Smooth muscle cell (in vitro differentiated cells): ENCODE data around the gene TMEM132C. TPM values are rescaled to one million over a fixed set of nuclear protein-coding genes. Genes with fewer than 3 reads are reported as not detected.

ENCODE experiments used
- DNase-seq: peaks from one replicate; lab custom pipeline; 2025; ENCODE audit not compliant: unreplicated experiment; lab: John Stamatoyannopoulos, UW
- H2AFZ ChIP-seq: fragments of 200-600 bp; sonication (generic); 2 replicates; pipeline ENCODE4 v1.6.0; 2016; ENCODE audit warnings: antibody characterized with exemption, low read depth, mild to moderate bottlenecking
- H3F3A ChIP-seq: fragments of 200-600 bp; sonication (generic); 2 replicates; pipeline ENCODE4 v1.6.0; 2017; ENCODE audit warnings: antibody characterized with exemption, low read depth
- H3K27ac ChIP-seq: fragments of 200-600 bp; sonication (generic); 2 replicates; pipeline ENCODE4 v1.5.1; 2016; ENCODE audit warnings: low read depth, mild to moderate bottlenecking
- H3K27me3 ChIP-seq: fragments of 200-600 bp; sonication (generic); 2 replicates; pipeline ENCODE4 v1.6.1; 2016; ENCODE audit warnings: low read depth, mild to moderate bottlenecking
- H3K36me3 ChIP-seq: fragments of 200-600 bp; sonication (generic); 2 replicates; pipeline ENCODE4 v1.5.1; 2016; ENCODE audit warnings: low read depth
- H3K4me1 ChIP-seq: fragments of 200-600 bp; sonication (generic); 2 replicates; pipeline ENCODE4 v1.5.1; 2016; ENCODE audit warnings: low read depth
- H3K4me2 ChIP-seq: fragments of 200-600 bp; sonication (generic); 2 replicates; pipeline ENCODE4 v1.6.0; 2016; ENCODE audit warnings: mild to moderate bottlenecking
- H3K4me3 ChIP-seq: fragments of 200-600 bp; sonication (generic); 2 replicates; pipeline ENCODE4 v1.5.1; 2016; ENCODE audit warnings: mild to moderate bottlenecking
- H3K79me2 ChIP-seq: fragments of 200-600 bp; sonication (generic); 2 replicates; pipeline ENCODE4 v1.6.0; 2016; ENCODE audit warnings: low read depth, mild to moderate bottlenecking
- H3K9ac ChIP-seq: fragments of 200-600 bp; sonication (generic); 2 replicates; pipeline ENCODE4 v1.6.0; 2016; ENCODE audit warnings: low read depth
- H3K9me3 ChIP-seq: fragments of 200-600 bp; sonication (generic); replicated peaks from 2 replicates; pipeline ENCODE4 v1.5.1; 2016; ENCODE audit warnings: low read depth
- H4K20me1 ChIP-seq: fragments of 200-600 bp; sonication (generic); 2 replicates; pipeline ENCODE4 v1.6.0; 2016; ENCODE audit warnings: low read depth
- CTCF ChIP-seq: fragments of 200-600 bp; sonication (generic); IDR thresholded peaks from 2 replicates; pipeline ENCODE4 v1.5.1; 2017; ENCODE audit warnings: borderline replicate concordance, mild to moderate bottlenecking, antibody characterized with exemption; ENCODE audit not compliant: insufficient read depth, poor library complexity, severe bottlenecking
- WGBS: methylation state at CpG from one replicate; pipeline ENCODE4 v1.1.7; 2016; ENCODE audit warnings: low lambda C conversion rate; 5-methylcytosine and 5-hydroxymethylcytosine counted together
- polyA plus RNA-seq: library from polyadenylated mRNA; unstranded; fragments of >200 nt; fragmentation: Nextera tagmentation; extraction: Ambion mirVana; gene quantifications from 2 replicates; pipeline ENCODE4 v1.2.1, GENCODE V29; 2016
- total RNA-seq: library from RNA; depleted of rRNA; stranded (reverse); fragments of >200 nt; gene quantifications from 2 replicates; pipeline ENCODE4 v1.2.3, GENCODE V29; 2014

The TMEM132C gene
- total and polyA plus RNA-seq, 2 experiments from 2014 or later, result 0.49 to 0.77 TPM

- Histone ChIP-seq H4K20me1 (no peaks in the 10 kb centered on the region), H3K79me2 (no peaks in the 10 kb centered on the region), H3K27me3 (no peaks in the 10 kb centered on the region), H3K9ac (no peak overlapping the region), H3F3A (no peaks in the 10 kb centered on the region), H3K9me3 (no peaks in the 10 kb centered on the region), H3K4me2 (no peak overlapping the region), H3K4me1 (peaks cover 6% of the 10 kb centered on the region), H3K27ac (no peak overlapping the region), H3K36me3 (no peaks in the 10 kb centered on the region), H3K4me3 (no peak overlapping the region), H2AFZ (no peak overlapping the region)
- no peak for DNase-seq
- TF ChIP-seq CTCF, result no peak
- WGBS, result 94% methylated on average over 1 of the region's 1 CpG
These were observed 192.1 kb downstream of the TMEM132C start for GRCh38 chr12:128459067-128459466.

- Histone ChIP-seq H3K4me3 (no peak overlapping the region), H2AFZ (no peak overlapping the region), H3K4me2 (no peak overlapping the region), H3K9ac (no peak overlapping the region), H4K20me1 (no peaks in the 10 kb centered on the region), H3K27me3 (no peaks in the 10 kb centered on the region), H3K79me2 (no peaks in the 10 kb centered on the region), H3K36me3 (no peaks in the 10 kb centered on the region), H3K27ac (peak overlapping the region; percentile 7), H3K9me3 (no peaks in the 10 kb centered on the region), H3F3A (no peaks in the 10 kb centered on the region), H3K4me1 (no peaks in the 10 kb centered on the region)
- no peak for TF ChIP-seq CTCF
- no peak for DNase-seq
- WGBS, result 59% methylated on average over 4 of the region's 4 CpGs
These were observed 196.9 kb downstream of the TMEM132C start for GRCh38 chr12:128463881-128464280.

GRCh38 chr12:128467882-128468281, 200.9 kb downstream of the TMEM132C start:
- 90% methylated on average over 9 of the region's 9 CpGs for WGBS
- DNase-seq, result no peak
- no peak overlapping the region for H3K27ac ChIP-seq
- TF ChIP-seq CTCF, result no peak
- no peak overlapping the region for H3K4me3 ChIP-seq
- no peak overlapping the region for H3K4me2 ChIP-seq
- H3F3A ChIP-seq, result no peaks in the 10 kb centered on the region
- no peaks in the 10 kb centered on the region for H3K4me1 ChIP-seq
- no peaks in the 10 kb centered on the region for H3K27me3 ChIP-seq
- H3K79me2 ChIP-seq, result no peaks in the 10 kb centered on the region
- H4K20me1 ChIP-seq, result no peaks in the 10 kb centered on the region
- no peaks in the 10 kb centered on the region for H3K36me3 ChIP-seq
- H3K9me3 ChIP-seq, result no peaks in the 10 kb centered on the region
- no peak overlapping the region for H2AFZ ChIP-seq
- H3K9ac ChIP-seq, result no peak overlapping the region

DNA sequence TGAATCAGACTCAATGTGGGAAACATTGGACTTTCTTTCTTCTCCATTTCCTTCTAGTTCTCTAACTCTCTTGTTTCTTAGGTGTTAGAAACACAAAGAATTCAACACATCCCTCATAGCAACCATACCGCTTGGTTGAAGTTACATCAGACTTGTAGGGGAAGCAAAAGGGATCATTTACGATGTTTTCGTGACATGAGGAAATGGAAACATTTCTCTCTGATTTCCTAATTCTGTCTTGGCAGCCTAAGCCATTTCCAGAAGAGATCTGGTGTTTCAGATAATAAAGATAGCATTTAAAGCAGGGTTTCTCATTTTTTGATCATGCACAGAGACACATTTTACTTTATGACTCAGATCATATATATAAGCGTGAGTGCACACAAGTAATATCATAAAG, 202.0 kb downstream of the TMEM132C start:
- TF ChIP-seq CTCF, result no peak
- 42% methylated on average over 4 of the region's 4 CpGs for WGBS

More for the DNA sequence above, 202.0 kb downstream of the TMEM132C start:
- Histone ChIP-seq H3K27ac (peak overlapping the region; percentile 19), H3K9me3 (no peaks in the 10 kb centered on the region), H3K79me2 (no peaks in the 10 kb centered on the region), H3K4me1 (no peaks in the 10 kb centered on the region), H2AFZ (no peak overlapping the region), H3K4me2 (no peak overlapping the region), H3K36me3 (no peaks in the 10 kb centered on the region), H3K4me3 (no peak overlapping the region), H4K20me1 (no peaks in the 10 kb centered on the region), H3F3A (no peaks in the 10 kb centered on the region), H3K27me3 (no peaks in the 10 kb centered on the region), H3K9ac (no peak overlapping the region)
- no peak for DNase-seq
